ENCODE measurements around the gene SLC35A5. TPM values are rescaled to one million over a fixed set of nuclear protein-coding genes. Genes with fewer than 3 reads are reported as not detected.

Gene SLC35A5
- total and polyA plus RNA-seq, 2 of the 8 experiments (the other 6 are each of a cell fraction or from before 2014, with no cell fraction given): 36.5 to 38.6 TPM

GRCh38 chr3:112634786-112635541, 73.1 kb downstream of the SLC35A5 start (continued):
- TF ChIP-seq, protein P1, sequence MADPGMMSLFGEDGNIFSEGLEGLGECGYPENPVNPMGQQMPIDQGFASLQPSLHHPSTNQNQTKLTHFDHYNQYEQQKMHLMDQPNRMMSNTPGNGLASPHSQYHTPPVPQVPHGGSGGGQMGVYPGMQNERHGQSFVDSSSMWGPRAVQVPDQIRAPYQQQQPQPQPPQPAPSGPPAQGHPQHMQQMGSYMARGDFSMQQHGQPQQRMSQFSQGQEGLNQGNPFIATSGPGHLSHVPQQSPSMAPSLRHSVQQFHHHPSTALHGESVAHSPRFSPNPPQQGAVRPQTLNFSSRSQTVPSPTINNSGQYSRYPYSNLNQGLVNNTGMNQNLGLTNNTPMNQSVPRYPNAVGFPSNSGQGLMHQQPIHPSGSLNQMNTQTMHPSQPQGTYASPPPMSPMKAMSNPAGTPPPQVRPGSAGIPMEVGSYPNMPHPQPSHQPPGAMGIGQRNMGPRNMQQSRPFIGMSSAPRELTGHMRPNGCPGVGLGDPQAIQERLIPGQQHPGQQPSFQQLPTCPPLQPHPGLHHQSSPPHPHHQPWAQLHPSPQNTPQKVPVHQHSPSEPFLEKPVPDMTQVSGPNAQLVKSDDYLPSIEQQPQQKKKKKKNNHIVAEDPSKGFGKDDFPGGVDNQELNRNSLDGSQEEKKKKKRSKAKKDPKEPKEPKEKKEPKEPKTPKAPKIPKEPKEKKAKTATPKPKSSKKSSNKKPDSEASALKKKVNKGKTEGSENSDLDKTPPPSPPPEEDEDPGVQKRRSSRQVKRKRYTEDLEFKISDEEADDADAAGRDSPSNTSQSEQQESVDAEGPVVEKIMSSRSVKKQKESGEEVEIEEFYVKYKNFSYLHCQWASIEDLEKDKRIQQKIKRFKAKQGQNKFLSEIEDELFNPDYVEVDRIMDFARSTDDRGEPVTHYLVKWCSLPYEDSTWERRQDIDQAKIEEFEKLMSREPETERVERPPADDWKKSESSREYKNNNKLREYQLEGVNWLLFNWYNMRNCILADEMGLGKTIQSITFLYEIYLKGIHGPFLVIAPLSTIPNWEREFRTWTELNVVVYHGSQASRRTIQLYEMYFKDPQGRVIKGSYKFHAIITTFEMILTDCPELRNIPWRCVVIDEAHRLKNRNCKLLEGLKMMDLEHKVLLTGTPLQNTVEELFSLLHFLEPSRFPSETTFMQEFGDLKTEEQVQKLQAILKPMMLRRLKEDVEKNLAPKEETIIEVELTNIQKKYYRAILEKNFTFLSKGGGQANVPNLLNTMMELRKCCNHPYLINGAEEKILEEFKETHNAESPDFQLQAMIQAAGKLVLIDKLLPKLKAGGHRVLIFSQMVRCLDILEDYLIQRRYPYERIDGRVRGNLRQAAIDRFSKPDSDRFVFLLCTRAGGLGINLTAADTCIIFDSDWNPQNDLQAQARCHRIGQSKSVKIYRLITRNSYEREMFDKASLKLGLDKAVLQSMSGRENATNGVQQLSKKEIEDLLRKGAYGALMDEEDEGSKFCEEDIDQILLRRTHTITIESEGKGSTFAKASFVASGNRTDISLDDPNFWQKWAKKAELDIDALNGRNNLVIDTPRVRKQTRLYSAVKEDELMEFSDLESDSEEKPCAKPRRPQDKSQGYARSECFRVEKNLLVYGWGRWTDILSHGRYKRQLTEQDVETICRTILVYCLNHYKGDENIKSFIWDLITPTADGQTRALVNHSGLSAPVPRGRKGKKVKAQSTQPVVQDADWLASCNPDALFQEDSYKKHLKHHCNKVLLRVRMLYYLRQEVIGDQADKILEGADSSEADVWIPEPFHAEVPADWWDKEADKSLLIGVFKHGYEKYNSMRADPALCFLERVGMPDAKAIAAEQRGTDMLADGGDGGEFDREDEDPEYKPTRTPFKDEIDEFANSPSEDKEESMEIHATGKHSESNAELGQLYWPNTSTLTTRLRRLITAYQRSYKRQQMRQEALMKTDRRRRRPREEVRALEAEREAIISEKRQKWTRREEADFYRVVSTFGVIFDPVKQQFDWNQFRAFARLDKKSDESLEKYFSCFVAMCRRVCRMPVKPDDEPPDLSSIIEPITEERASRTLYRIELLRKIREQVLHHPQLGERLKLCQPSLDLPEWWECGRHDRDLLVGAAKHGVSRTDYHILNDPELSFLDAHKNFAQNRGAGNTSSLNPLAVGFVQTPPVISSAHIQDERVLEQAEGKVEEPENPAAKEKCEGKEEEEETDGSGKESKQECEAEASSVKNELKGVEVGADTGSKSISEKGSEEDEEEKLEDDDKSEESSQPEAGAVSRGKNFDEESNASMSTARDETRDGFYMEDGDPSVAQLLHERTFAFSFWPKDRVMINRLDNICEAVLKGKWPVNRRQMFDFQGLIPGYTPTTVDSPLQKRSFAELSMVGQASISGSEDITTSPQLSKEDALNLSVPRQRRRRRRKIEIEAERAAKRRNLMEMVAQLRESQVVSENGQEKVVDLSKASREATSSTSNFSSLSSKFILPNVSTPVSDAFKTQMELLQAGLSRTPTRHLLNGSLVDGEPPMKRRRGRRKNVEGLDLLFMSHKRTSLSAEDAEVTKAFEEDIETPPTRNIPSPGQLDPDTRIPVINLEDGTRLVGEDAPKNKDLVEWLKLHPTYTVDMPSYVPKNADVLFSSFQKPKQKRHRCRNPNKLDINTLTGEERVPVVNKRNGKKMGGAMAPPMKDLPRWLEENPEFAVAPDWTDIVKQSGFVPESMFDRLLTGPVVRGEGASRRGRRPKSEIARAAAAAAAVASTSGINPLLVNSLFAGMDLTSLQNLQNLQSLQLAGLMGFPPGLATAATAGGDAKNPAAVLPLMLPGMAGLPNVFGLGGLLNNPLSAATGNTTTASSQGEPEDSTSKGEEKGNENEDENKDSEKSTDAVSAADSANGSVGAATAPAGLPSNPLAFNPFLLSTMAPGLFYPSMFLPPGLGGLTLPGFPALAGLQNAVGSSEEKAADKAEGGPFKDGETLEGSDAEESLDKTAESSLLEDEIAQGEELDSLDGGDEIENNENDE (IDR thresholded peaks at IDR 0.05; ENCODE audit: insufficient replicate concordance, low read length): no peak
- TF ChIP-seq MAX (IDR thresholded peaks at IDR 0.05): no peak
- TF ChIP-seq SRF (IDR thresholded peaks at IDR 0.05; ENCODE audit: low read depth, low read length): no peak
- no peak for TF ChIP-seq TAF7 (optimal IDR thresholded peaks at IDR 0.05; ENCODE audit: borderline replicate concordance, low read depth, low read length)
- TF ChIP-seq YY1 (IDR thresholded peaks at IDR 0.05; ENCODE audit: low read depth, low read length): no peak
- no peak for TF ChIP-seq SAP30 (IDR thresholded peaks at IDR 0.05; ENCODE audit: insufficient read depth, insufficient replicate concordance, low read length)
- no peak for TF ChIP-seq CEBPB (IDR thresholded peaks at IDR 0.05; ENCODE audit: low read depth, low read length)
- no peak for TF ChIP-seq SP4 (IDR thresholded peaks at IDR 0.05; ENCODE audit: low read length)
- TF ChIP-seq KDM4A (IDR thresholded peaks at IDR 0.05; ENCODE audit: low read depth, low read length, severe bottlenecking): no peak
